ENCODE measurements around the gene RNF208. TPM values are rescaled to one million over a fixed set of nuclear protein-coding genes. Genes with fewer than 3 reads are reported as not detected.
A peak's percentile ranks its signal among the peaks of the same experiment; 100 is the strongest.

RNF208 gene
- total and polyA plus RNA-seq, 9 of the 15 experiments (the other 6 are each of a cell fraction or from before 2014, with no cell fraction given) = 0.15 to 6.9 (median 0.50) TPM; not detected in 2

GRCh38 chr9:137254624-137255447 lies 32.8 kb upstream of the RNF208 start, which contains the start of gene NELFB (continued):
- no peak for TF ChIP-seq TRIM25 (IDR thresholded peaks at IDR 0.05; ENCODE audit: borderline replicate concordance)
- TF ChIP-seq EWSR1 (IDR thresholded peaks at IDR 0.05; ENCODE audit: borderline replicate concordance, low read depth, partially characterized antibody) = no peak
- TF ChIP-seq PTRF (tag; IDR thresholded peaks at IDR 0.05) = no peak
- no peak for TF ChIP-seq ZNF395 (CRISPR knock-in tag; IDR thresholded peaks at IDR 0.05)
- no peak for TF ChIP-seq RBM14 (IDR thresholded peaks at IDR 0.05; ENCODE audit: borderline replicate concordance, insufficient read depth, low read depth, low read length)
- TF ChIP-seq SMAD4 (CRISPR knock-in tag; conservative IDR thresholded peaks at IDR 0.05) = peak; percentile 81
- no peak for TF ChIP-seq NR2F6 (CRISPR knock-in tag; IDR thresholded peaks at IDR 0.05)
- TF ChIP-seq CBFB (CRISPR knock-in tag; IDR thresholded peaks at IDR 0.05) = no peak
- TF ChIP-seq ZNF740 (CRISPR knock-in tag; IDR thresholded peaks at IDR 0.05) = no peak
- TF ChIP-seq ZNF740 (tag; IDR thresholded peaks at IDR 0.05) = no peak
- TF ChIP-seq ZNF551 (CRISPR knock-in tag; IDR thresholded peaks at IDR 0.05) = no peak
- TF ChIP-seq SNAPC5 (CRISPR knock-in tag; IDR thresholded peaks at IDR 0.05) = no peak
- peak; percentile 49; the same call in 1 of the 2 replicates for TF ChIP-seq ZFX (CRISPR knock-in tag; IDR thresholded peaks at IDR 0.05)
- TF ChIP-seq PHF20 (IDR thresholded peaks at IDR 0.05; ENCODE audit: partially characterized antibody) = peak; percentile 17
- TF ChIP-seq RBM34 (IDR thresholded peaks at IDR 0.05; ENCODE audit: borderline replicate concordance, insufficient read depth, low read length) = no peak
- no peak for TF ChIP-seq ZNF436 (CRISPR knock-in tag; IDR thresholded peaks at IDR 0.05)
- no peak for TF ChIP-seq ZNF24 (IDR thresholded peaks at IDR 0.05)
- no peak for TF ChIP-seq ETS2 (tag; IDR thresholded peaks at IDR 0.05; ENCODE audit: borderline replicate concordance, poor library complexity, severe bottlenecking)
- no peak for TF ChIP-seq NFATC3 (IDR thresholded peaks at IDR 0.05)
- TF ChIP-seq NFIX (CRISPR knock-in tag; IDR thresholded peaks at IDR 0.05; ENCODE audit: low read depth) = no peak
- TF ChIP-seq CREB5 (CRISPR knock-in tag; IDR thresholded peaks at IDR 0.05) = no peak
- no peak for TF ChIP-seq DIDO1 (tag; IDR thresholded peaks at IDR 0.05; ENCODE audit: low read depth)

Measured in K562 (cell line).